Colonic mucosa (tissue), 4 donors: ENCODE results near the gene INO80C. TPM values are rescaled to one million over a fixed set of nuclear protein-coding genes. Genes with fewer than 3 reads are reported as not detected.

Source experiments
- DNase-seq: peaks from one replicate; pipeline ENCODE4 v3.0.0-alpha.2; 2020
- H3K27ac ChIP-seq: fragments of 200-600 bp; one replicate; pipeline ENCODE4 v1.8.0; 2021
- H3K27me3 ChIP-seq: fragments of 200-600 bp; one replicate; pipeline ENCODE4 v1.8.0; 2021
- H3K36me3 ChIP-seq: fragments of 200-600 bp; one replicate; pipeline ENCODE4 v1.8.0; 2021
- H3K4me1 ChIP-seq: fragments of 200-600 bp; one replicate; pipeline ENCODE4 v1.8.0; 2021; ENCODE audit warnings: mild to moderate bottlenecking
- H3K4me3 ChIP-seq: fragments of 200-600 bp; one replicate; pipeline ENCODE4 v1.8.0; 2021
- H3K9ac ChIP-seq, 2 donors: one replicate each; pipeline ENCODE4 v1.7.0; 2013; ENCODE audit warnings: control low read depth in 2 of 2, low read depth in 2 of 2, low read length in 2 of 2
- H3K9me3 ChIP-seq: fragments of 200-600 bp; one replicate; pipeline ENCODE4 v1.8.0; 2021
- CTCF ChIP-seq: fragments of 200-600 bp; IDR thresholded peaks from one replicate; pipeline ENCODE4 v1.8.0; 2022; ENCODE audit warnings: antibody characterized with exemption, mild to moderate bottlenecking
- intact Hi-C: fragments of 100-400 bp; cut with DNase I; formaldehyde crosslinking; loops from one replicate; pipeline ENCODE4 v1.14.1; 2022
- total RNA-seq, 2 donors: library from RNA; stranded (reverse); fragmentation: NEBNext Ultra II Directional in 1 of 2; extraction: Animal tissue kit (Norgen Biotek cat#: 25700) in 1 of 2; gene quantifications; one replicate each; pipeline ENCODE4 v1.2.1, GENCODE V29; 2021
- donor health status: healthy.
- donor health status: DM: no; HTN: no; CAD: no.
- donor health status: DM: no; HTN: no; CAD: no.

The INO80C gene
- total RNA-seq, 2 donors from 2014 or later, result 31.0 to 32.1 TPM

DNA sequence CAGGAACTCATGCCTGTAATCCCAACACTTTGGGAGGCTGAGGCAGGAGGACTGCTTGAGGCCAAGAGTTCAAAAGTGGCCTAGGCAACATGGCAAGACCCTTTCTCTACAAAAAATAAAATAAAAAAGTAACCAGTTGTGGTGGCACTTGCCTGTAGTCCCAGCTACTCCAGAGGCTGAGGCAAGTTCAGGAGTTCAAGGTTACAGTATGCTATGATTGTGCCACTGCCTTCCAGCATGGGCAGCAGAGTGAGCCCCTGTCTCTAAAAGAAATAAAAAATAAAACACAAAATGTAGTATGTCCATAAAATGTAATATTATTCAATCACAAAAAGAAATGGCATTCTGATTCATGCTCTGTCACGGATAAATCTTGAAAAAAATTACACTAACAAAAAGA is 11.9 kb downstream of the INO80C start:
- TF ChIP-seq CTCF, result no peak
- H3K9ac ChIP-seq, result no peak overlapping the region
- no peak for DNase-seq
- H3K9me3 ChIP-seq, result no peaks in the 10 kb centered on the region
- no peak overlapping the region for H3K4me3 ChIP-seq
- intact Hi-C loops, result no loop called here
- H3K27me3 ChIP-seq, result no peaks in the 10 kb centered on the region
- H3K4me1 ChIP-seq, result peaks cover under 1% of the 10 kb centered on the region
- H3K36me3 ChIP-seq, result no peaks in the 10 kb centered on the region
- no peak overlapping the region for H3K27ac ChIP-seq

DNA sequence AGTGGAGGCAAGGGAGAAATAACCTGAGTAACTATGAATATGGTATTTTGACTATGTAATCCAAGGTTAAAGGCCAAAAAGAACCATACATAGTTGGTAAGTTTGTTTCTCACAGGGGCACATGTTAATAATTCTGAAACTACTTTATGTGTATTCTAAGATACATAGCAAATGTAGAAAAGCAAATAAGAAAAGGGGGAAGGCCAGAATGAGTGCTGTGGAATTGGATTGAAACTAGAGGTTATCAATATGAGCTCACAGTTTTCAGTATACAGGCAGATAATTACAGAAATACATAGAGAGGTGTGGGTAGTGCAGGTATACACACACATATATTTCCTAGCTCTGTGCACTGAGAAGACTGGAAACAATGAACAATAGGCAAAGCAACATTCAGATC is 13.7 kb downstream of the INO80C start:
- TF ChIP-seq CTCF, result no peak
- Histone ChIP-seq H3K27me3 (no peaks in the 10 kb centered on the region), H3K4me3 (no peak overlapping the region), H3K36me3 (no peaks in the 10 kb centered on the region), H3K9ac (no peak overlapping the region), H3K4me1 (peaks cover 8% of the 10 kb centered on the region), H3K9me3 (no peaks in the 10 kb centered on the region), H3K27ac (no peak overlapping the region)
- DNase-seq, result no peak
- intact Hi-C loops, result no loop called here

DNA sequence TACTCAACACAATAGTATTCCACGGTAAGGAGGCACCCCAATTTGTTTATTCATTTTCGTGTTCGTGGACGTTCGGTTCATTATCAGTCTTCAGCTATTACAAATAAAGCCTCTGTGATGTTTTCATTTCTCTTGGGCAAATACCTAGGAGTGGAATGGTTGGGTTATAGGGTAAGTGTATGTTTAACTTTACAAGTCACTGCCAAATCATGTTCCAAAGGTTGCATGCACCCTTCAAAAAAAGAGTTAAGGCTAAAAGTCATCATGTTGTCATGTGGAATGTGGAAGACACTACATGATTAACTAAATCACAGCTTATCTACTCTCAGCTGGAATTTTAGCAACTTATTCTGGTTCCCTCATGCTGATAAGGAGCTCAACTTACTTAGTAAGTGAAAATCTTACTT is 15.8 kb downstream of the INO80C start:
- no peaks in the 10 kb centered on the region for H3K36me3 ChIP-seq
- DNase-seq, result peak; percentile 35
- TF ChIP-seq CTCF, result no peak
- H3K9me3 ChIP-seq, result no peaks in the 10 kb centered on the region
- intact Hi-C loops, result no loop called here
- no peak overlapping the region for H3K4me3 ChIP-seq
- H3K9ac ChIP-seq, result peak overlapping the region in 1 of 2 donors; percentile 21
- H3K27ac ChIP-seq, result peak overlapping the region; percentile 75
- peaks cover 8% of the 10 kb centered on the region for H3K4me1 ChIP-seq
- H3K27me3 ChIP-seq, result no peaks in the 10 kb centered on the region

DNA sequence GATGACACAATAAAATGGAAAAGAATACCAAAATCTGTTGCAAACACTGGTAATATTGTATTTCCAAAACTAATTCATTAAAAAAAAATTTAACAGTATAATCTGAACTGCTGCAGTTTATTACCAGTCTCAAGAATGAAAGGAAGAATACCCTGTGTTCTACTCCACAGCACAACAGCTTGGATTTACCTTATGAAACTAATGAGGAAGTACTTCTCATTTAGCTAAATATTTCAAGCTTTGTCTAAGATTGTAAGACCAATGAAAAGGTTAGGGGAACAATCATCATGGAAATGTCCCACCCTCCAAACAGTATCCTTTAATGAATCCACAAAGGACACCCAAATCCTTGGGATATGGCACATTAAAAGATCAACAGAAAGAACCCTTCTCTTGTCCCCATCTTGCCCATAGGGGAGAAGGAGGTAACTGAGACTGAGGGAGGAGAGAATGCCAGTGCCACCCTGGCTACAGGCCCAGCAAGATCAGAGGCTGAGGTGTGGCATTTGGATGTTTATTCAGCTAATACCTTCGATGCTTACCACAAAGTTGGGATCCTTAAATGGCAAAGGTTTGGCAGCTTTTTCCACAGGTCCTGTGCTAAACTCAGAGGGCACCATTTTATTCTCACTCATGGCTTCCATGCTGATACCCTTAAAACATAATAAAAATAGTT is 17.7 kb downstream of the INO80C start:
- Histone ChIP-seq H3K9ac (peak overlapping the region in 1 of 2 donors; percentile 6), H3K27me3 (no peaks in the 10 kb centered on the region), H3K9me3 (no peaks in the 10 kb centered on the region), H3K4me3 (no peak overlapping the region), H3K36me3 (no peaks in the 10 kb centered on the region), H3K4me1 (peaks cover 8% of the 10 kb centered on the region), H3K27ac (peak overlapping the region; percentile 75)
- intact Hi-C loops, result no loop called here
- TF ChIP-seq CTCF, result no peak
- peak; percentile 66 for DNase-seq

DNA sequence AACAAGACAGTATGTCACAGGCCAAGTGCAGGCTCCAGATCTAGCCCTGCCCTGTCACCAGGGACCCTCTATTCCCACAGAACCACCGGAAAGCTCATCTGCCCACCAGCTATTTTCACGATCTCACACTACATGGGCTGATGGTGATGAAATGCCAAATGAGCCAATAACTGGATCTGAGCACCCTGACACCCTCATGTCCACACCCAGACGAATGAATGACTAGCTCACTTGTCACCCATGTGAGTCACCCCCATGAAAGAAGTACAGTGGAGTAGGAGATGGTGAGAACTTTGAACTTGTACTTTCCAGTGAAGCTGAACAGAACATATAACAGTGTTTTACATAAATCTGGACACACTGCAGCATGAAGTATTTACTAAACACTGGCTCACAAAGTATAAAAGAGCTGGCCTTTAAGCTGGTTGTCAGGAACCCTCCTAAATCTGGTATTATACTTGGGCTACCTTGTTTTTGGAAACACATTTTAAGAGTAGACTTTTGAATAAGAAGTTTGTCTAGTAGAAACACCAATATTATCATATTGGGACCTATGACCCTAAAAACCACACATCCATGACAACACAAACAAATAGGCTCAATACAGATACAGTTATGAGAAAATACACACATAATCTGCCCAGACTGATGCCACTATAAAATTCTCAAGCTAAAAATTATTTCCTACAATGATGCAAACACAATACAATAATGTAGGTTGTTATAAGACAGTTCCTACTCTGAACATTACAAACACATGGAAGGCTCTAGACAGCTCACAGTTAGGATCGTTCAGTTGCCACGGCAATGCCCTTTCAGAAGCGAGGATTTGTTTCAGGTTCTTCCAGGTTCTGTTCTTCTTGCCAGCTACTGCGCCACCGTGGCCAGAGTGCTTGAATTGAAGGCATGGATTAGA is 19.0 kb downstream of the INO80C start:
- Histone ChIP-seq H3K4me1 (peaks cover 8% of the 10 kb centered on the region), H3K27me3 (no peaks in the 10 kb centered on the region), H3K9ac (no peak overlapping the region), H3K4me3 (no peak overlapping the region), H3K36me3 (no peaks in the 10 kb centered on the region), H3K27ac (peak overlapping the region; percentile 75), H3K9me3 (no peaks in the 10 kb centered on the region)
- no peak for TF ChIP-seq CTCF
- peak; percentile 58 for DNase-seq
- intact Hi-C loops, result no loop called here
